Right lobe of liver (tissue), 4 donors: Measurements from ENCODE around the gene SLF2.

Source experiments
- CTCF ChIP-seq, 4 donors: fragments of 200-600 bp in 3 of 4; fragments of 450-650 bp in 1 of 4; IDR thresholded peaks; one replicate each; pipeline versions ENCODE4 v1.5.1 to v1.8.0; 2016 to 2022; ENCODE audit warnings: antibody characterized with exemption in 4 of 4, mild to moderate bottlenecking in 2 of 4
- POLR2A ChIP-seq: fragments of 450-650 bp; IDR thresholded peaks from one replicate; pipeline ENCODE4 v1.6.1; 2017; ENCODE audit warnings: antibody characterized with exemption, mild to moderate bottlenecking
- donor health status: DM: no; HTN: no; CAD: no.
- donor health status: DM: no; HTN: no; CAD: no.
- donor health status: DM: no; HTN: yes; CAD: no.

GRCh38 chr10:100960251-100960650 lies 47.5 kb downstream of the SLF2 start:
- TF ChIP-seq CTCF (IDR thresholded peaks at IDR 0.05) = no peak
- TF ChIP-seq POLR2A = no peak
